ENCODE results near the gene HIBADH. TPM values are rescaled to one million over a fixed set of nuclear protein-coding genes. Genes with fewer than 3 reads are reported as not detected.
A peak's percentile ranks its signal among the peaks of the same experiment; 100 is the strongest.
"Not testable (repeated sequence)": the region's sequence is repeated elsewhere in the genome, so short reads cannot be mapped to it uniquely, and the experiment has no call there.

Gene HIBADH
- total RNA-seq, 1 experiment from 2014 or later = 31.2 TPM

DNA sequence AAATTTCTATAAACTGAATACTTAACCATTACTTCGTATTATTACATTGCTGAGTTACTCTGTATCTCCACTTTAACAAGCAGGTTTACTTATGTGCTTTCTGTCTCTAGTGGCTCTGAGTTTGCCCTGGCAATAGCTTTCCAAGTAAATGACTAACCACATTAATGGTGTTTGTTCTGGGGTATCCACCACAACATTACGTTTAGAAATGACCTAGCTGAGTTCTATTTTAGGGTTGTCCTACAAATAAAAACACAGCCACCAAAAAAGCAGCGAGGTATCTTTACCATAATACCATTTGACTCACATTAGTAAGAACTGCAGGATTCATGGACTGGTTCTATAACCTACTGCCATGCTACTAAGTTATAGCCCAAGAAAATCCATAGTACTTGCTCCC lies 83.1 kb downstream of the HIBADH start:
- intact Hi-C loops (cut with micrococcal nuclease; ENCODE audit: unreplicated experiment) (loop anchor here (5.0 to 10.0 kb wide), 2 partner anchors 235 to 357 kb away; no protein-coding TSS in a partner anchor), in situ Hi-C loops (cut with HindIII; ENCODE audit: low pct_unique_long_range_greater_than_20kb, low sequenced_read_pairs) (no loop called here)
- H3K4me1 ChIP-seq (ENCODE audit: control insufficient read depth, insufficient read depth, low read length) = peaks cover 4% of the 10 kb centered on the region; the same call in 1 of the 2 replicates
- no peaks in the 10 kb centered on the region for H3K9me3 ChIP-seq (ENCODE audit: control insufficient read depth, insufficient read depth, low read depth, low read length)
- BruUV-seq (replicated peaks) = no TSS peak
- H3K36me3 ChIP-seq (ENCODE audit: control insufficient read depth, insufficient read depth, low read length) = no peaks in the 10 kb centered on the region
- TF ChIP-seq SIN3A (IDR thresholded peaks at IDR 0.05; ENCODE audit: borderline replicate concordance, insufficient read depth, low read depth, low read length) = no peak
- TF ChIP-seq, protein P1, sequence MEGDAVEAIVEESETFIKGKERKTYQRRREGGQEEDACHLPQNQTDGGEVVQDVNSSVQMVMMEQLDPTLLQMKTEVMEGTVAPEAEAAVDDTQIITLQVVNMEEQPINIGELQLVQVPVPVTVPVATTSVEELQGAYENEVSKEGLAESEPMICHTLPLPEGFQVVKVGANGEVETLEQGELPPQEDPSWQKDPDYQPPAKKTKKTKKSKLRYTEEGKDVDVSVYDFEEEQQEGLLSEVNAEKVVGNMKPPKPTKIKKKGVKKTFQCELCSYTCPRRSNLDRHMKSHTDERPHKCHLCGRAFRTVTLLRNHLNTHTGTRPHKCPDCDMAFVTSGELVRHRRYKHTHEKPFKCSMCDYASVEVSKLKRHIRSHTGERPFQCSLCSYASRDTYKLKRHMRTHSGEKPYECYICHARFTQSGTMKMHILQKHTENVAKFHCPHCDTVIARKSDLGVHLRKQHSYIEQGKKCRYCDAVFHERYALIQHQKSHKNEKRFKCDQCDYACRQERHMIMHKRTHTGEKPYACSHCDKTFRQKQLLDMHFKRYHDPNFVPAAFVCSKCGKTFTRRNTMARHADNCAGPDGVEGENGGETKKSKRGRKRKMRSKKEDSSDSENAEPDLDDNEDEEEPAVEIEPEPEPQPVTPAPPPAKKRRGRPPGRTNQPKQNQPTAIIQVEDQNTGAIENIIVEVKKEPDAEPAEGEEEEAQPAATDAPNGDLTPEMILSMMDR (IDR thresholded peaks at IDR 0.05) = no peak
- TF ChIP-seq REST (IDR thresholded peaks at IDR 0.05; ENCODE audit: insufficient read depth in 1 of 2, low read depth in 2 of 2, low read length in 1 of 2) = no peak
- no peak for TF ChIP-seq TCF7L2 (IDR thresholded peaks at IDR 0.05; ENCODE audit: low read depth, low read length)
- no peak for TF ChIP-seq POLR2AphosphoS5 (IDR thresholded peaks at IDR 0.05; ENCODE audit: low read depth, low read length)
- CTCF ChIA-PET = no interaction called here
- H3K27me3 ChIP-seq (ENCODE audit: control insufficient read depth, insufficient read depth, low read length) = no peaks in the 10 kb centered on the region
- POLR2A ChIA-PET = no interaction called here
- H3K27ac ChIP-seq (ENCODE audit: low read length) = no peak overlapping the region
- H3K4me3 ChIP-seq (ENCODE audit: low read depth in 2 of 2, low read length in 2 of 2) = no peak overlapping the region
- no peak for DNase-seq (ENCODE audit: low read depth, low spot score)
- no peak for ATAC-seq

DNA sequence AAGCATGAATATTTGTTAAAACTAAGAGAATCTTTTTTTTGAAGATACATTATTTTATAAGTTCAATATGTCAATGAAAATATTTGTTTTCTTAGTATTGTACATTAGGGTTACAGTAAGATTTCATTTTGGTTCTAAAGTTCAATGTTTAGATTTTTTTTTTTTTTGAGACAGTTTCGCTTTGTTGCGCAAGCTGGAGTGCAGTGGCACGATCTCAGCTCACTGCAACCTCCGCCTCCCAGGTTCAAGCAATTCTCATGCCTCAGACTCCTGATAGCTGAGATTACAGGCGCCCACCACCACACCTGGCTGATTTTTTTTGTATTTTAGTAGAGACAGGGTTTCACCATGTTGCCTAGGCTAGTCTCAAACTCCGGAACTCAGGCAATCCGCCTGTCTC lies 84.5 kb downstream of the HIBADH start:
- DNase-seq (ENCODE audit: low read depth, low spot score); H3K4me3 ChIP-seq (ENCODE audit: low read depth in 2 of 2, low read length in 2 of 2); ATAC-seq; H3K27me3 ChIP-seq (ENCODE audit: control insufficient read depth, insufficient read depth, low read length); H3K36me3 ChIP-seq (ENCODE audit: control insufficient read depth, insufficient read depth, low read length); H3K9me3 ChIP-seq (ENCODE audit: control insufficient read depth, insufficient read depth, low read depth, low read length); POLR2A ChIA-PET; in situ Hi-C loops (cut with HindIII; ENCODE audit: low pct_unique_long_range_greater_than_20kb, low sequenced_read_pairs); H3K4me1 ChIP-seq (ENCODE audit: control insufficient read depth, insufficient read depth, low read length); H3K27ac ChIP-seq (ENCODE audit: low read length); BruUV-seq (replicated peaks): not testable (repeated sequence)
- CTCF ChIA-PET = interaction anchor here (1.6 kb wide), 1 partner anchor 28 kb away, joined by 3 read pairs; no protein-coding TSS in a partner anchor
- intact Hi-C loops (cut with micrococcal nuclease; ENCODE audit: unreplicated experiment) = loop anchor here (5.0 to 10.0 kb wide), 2 partner anchors 233 to 356 kb away; no protein-coding TSS in a partner anchor

DNA sequence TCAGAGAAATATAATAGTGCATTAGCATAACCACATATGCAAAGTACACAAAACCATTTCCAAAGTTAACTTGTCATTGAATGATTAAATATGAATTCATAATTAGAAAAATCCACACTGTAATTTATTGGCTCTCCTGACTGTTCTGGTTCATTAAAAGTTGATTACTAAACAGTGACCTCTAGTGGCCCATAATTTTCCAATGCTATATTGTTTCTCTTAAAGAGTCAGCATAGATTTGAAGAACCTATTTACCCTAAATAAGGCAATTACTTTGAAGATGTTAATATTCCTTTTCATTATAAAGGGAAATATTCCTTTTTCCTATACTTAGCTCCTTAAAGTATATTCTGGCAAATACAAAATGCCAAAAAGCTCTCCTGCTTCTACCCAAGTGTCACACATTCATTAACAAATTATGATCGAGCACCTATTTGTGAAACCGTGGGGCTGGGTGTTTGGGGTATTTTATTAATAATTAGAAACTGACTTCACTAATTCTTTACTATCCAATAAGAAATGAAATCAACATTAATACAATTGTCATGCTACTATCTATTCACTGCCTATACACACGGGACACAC lies 86.2 kb downstream of the HIBADH start:
- in situ Hi-C loops (cut with HindIII; ENCODE audit: low pct_unique_long_range_greater_than_20kb, low sequenced_read_pairs) (no loop called here), intact Hi-C loops (cut with micrococcal nuclease; ENCODE audit: unreplicated experiment) (loop anchor here (2.0 to 10.0 kb wide), 4 partner anchors 232 to 380 kb away; no protein-coding TSS in a partner anchor)
- ChIA-PET CTCF (no interaction called here), POLR2A (no interaction called here)
- peak; percentile 25 for DNase-seq (ENCODE audit: low read depth, low spot score)
- TF ChIP-seq, protein P1 (IDR thresholded peaks at IDR 0.05) = peak; percentile 73; the same call in 1 of the 2 replicates
- TF ChIP-seq REST (IDR thresholded peaks at IDR 0.05; ENCODE audit: insufficient read depth in 1 of 2, low read depth in 2 of 2, low read length in 1 of 2) (no peak), TCF7L2 (IDR thresholded peaks at IDR 0.05; ENCODE audit: low read depth, low read length) (no peak)
- Histone ChIP-seq H3K27me3 (ENCODE audit: control insufficient read depth, insufficient read depth, low read length) (no peaks in the 10 kb centered on the region), H3K36me3 (ENCODE audit: control insufficient read depth, insufficient read depth, low read length) (no peaks in the 10 kb centered on the region), H3K27ac (ENCODE audit: low read length) (no peak overlapping the region), H3K9me3 (ENCODE audit: control insufficient read depth, insufficient read depth, low read depth, low read length) (no peaks in the 10 kb centered on the region), H3K4me3 (ENCODE audit: low read depth in 2 of 2, low read length in 2 of 2) (no peak overlapping the region), H3K4me1 (ENCODE audit: control insufficient read depth, insufficient read depth, low read length) (peaks cover 4% of the 10 kb centered on the region; the same call in 1 of the 2 replicates)
- peak; percentile 83 for ATAC-seq
- BruUV-seq (replicated peaks) = no TSS peak

Measured in Panc1 (cell line).